Kidney epithelial cell (primary cell): ENCODE results near the gene ATP2A3. TPM values are rescaled to one million over a fixed set of nuclear protein-coding genes. Genes with fewer than 3 reads are reported as not detected.

Experiments used
- DNase-seq: peaks from one replicate; pipeline ENCODE4 v3.0.0-alpha.2; 2010; ENCODE audit warnings: low read depth
- H3K27me3 ChIP-seq: 2 replicates; pipeline ENCODE4 v1.6.0; 2011; ENCODE audit warnings: low read length; ENCODE audit not compliant: control insufficient read depth, insufficient read depth
- H3K36me3 ChIP-seq: 2 replicates; pipeline ENCODE4 v1.5.1; 2011; ENCODE audit warnings: low read length; ENCODE audit not compliant: control insufficient read depth, insufficient read depth
- H3K4me3 ChIP-seq: 2 replicates; pipeline ENCODE4 v1.5.1; 2011; ENCODE audit warnings: low read depth, mild to moderate bottlenecking, control low read depth, low read length
- CTCF ChIP-seq: IDR thresholded peaks from 2 replicates; pipeline ENCODE4 v1.5.1; 2011; ENCODE audit warnings: mild to moderate bottlenecking, moderate library complexity, low read length, control low read depth, inconsistent platforms; ENCODE audit not compliant: insufficient read depth, poor library complexity, severe bottlenecking
- total RNA-seq: library from RNA; depleted of rRNA; stranded (reverse); fragments of >200 nt; gene quantifications from 2 replicates; pipeline ENCODE4 v1.2.3, GENCODE V29; 2015

The ATP2A3 gene
- 11.1 and 13.3 TPM in 2 replicates for total RNA-seq

GRCh38 chr17:3964203-3965117 lies at the start of gene ATP2A3:
Gene ATP2A3 (minus strand): TSS chr17:3964437. CDS start chr17:3964291, 146 bp downstream.
- TF ChIP-seq CTCF: no peak
- Histone ChIP-seq H3K27me3 (peaks cover 33% of the 10 kb centered on the region), H3K36me3 (no peaks in the 10 kb centered on the region), H3K4me3 (peak within 1 kb of the TSS; percentile 31)
- DNase-seq: no peak

GRCh38 chr17:4010754-4011153 lies 46.5 kb upstream of the ATP2A3 start:
- TF ChIP-seq CTCF: no peak
- Histone ChIP-seq H3K36me3 (peaks cover 6% of the 10 kb centered on the region), H3K27me3 (no peaks in the 10 kb centered on the region), H3K4me3 (no peak overlapping the region)
- no peak for DNase-seq

GRCh38 chr17:4009186-4009785 lies 45.0 kb upstream of the ATP2A3 start:
- Histone ChIP-seq H3K27me3 (no peaks in the 10 kb centered on the region), H3K36me3 (peaks cover 6% of the 10 kb centered on the region), H3K4me3 (no peak overlapping the region)
- TF ChIP-seq CTCF: no peak
- DNase-seq: no peak

GRCh38 chr17:4008441-4009185 lies 44.4 kb upstream of the ATP2A3 start:
- TF ChIP-seq CTCF: no peak
- no peak for DNase-seq
- no peaks in the 10 kb centered on the region for H3K27me3 ChIP-seq
- H3K4me3 ChIP-seq: no peak overlapping the region
- H3K36me3 ChIP-seq: peaks cover 6% of the 10 kb centered on the region

GRCh38 chr17:4008082-4008435 lies 43.8 kb upstream of the ATP2A3 start:
- no peak for TF ChIP-seq CTCF
- H3K4me3 ChIP-seq: no peak overlapping the region
- H3K27me3 ChIP-seq: no peaks in the 10 kb centered on the region
- peaks cover 4% of the 10 kb centered on the region for H3K36me3 ChIP-seq
- DNase-seq: no peak
